ENCODE measurements around the gene SEC63. TPM values are rescaled to one million over a fixed set of nuclear protein-coding genes. Genes with fewer than 3 reads are reported as not detected.
A peak's percentile ranks its signal among the peaks of the same experiment; 100 is the strongest.
"Not testable (repeated sequence)": the region's sequence is repeated elsewhere in the genome, so short reads cannot be mapped to it uniquely, and the experiment has no call there.

The SEC63 gene
- total and polyA plus RNA-seq, 10 donors: 21.2 to 93.9 (median 53.9) TPM

GRCh38 chr6:107917451-107918375, 40.3 kb downstream of the SEC63 start:
- peaks cover 3 to 30% (median 26%) of the 10 kb centered on the region in 8 donors for H3K9me3 ChIP-seq
- intact Hi-C loops (cut with DNase I; ENCODE audit: low total_unique reads): no loop called here
- DNase-seq: no peak
- no peak overlapping the region for H3K27ac ChIP-seq
- WGBS, 5 donors: 86 to 95% (median 91%) methylated on average over 9 of the region's 9 CpGs
- H3K4me3 ChIP-seq: no peak overlapping the region
- H3K36me3 ChIP-seq: peaks cover 6 to 98% (median 52%) of the 10 kb centered on the region in 6 donors
- no peaks in the 10 kb centered on the region for H3K27me3 ChIP-seq (replicated peaks in 1 of 7)
- no peaks in the 10 kb centered on the region for H3K4me1 ChIP-seq
- no peak for TF ChIP-seq POLR2A (IDR thresholded peaks at IDR 0.05)
- no peak for TF ChIP-seq POLR2AphosphoS5 (IDR thresholded peaks at IDR 0.05)
- TF ChIP-seq, protein P1, sequence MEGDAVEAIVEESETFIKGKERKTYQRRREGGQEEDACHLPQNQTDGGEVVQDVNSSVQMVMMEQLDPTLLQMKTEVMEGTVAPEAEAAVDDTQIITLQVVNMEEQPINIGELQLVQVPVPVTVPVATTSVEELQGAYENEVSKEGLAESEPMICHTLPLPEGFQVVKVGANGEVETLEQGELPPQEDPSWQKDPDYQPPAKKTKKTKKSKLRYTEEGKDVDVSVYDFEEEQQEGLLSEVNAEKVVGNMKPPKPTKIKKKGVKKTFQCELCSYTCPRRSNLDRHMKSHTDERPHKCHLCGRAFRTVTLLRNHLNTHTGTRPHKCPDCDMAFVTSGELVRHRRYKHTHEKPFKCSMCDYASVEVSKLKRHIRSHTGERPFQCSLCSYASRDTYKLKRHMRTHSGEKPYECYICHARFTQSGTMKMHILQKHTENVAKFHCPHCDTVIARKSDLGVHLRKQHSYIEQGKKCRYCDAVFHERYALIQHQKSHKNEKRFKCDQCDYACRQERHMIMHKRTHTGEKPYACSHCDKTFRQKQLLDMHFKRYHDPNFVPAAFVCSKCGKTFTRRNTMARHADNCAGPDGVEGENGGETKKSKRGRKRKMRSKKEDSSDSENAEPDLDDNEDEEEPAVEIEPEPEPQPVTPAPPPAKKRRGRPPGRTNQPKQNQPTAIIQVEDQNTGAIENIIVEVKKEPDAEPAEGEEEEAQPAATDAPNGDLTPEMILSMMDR (IDR thresholded peaks at IDR 0.05 in 8 of 11, conservative IDR thresholded peaks at IDR 0.05 in 3 of 11): no peak

GRCh38 chr6:107916961-107917360, 41.0 kb downstream of the SEC63 start:
- intact Hi-C loops (cut with DNase I; ENCODE audit: low total_unique reads); H3K4me3 ChIP-seq; DNase-seq; H3K27ac ChIP-seq; H3K4me1 ChIP-seq; H3K27me3 ChIP-seq (replicated peaks in 1 of 7): not testable (repeated sequence)
- 92 to 99% (median 95%) methylated on average over 6 of the region's 6 CpGs for WGBS, 5 donors
- Histone ChIP-seq H3K36me3 (peaks cover 6 to 100% (median 55%) of the 10 kb centered on the region in 6 donors), H3K9me3 (peaks cover 3 to 30% (median 26%) of the 10 kb centered on the region in 8 donors)

GRCh38 chr6:107911692-107912091, 46.3 kb downstream of the SEC63 start:
- Histone ChIP-seq H3K9me3 (peaks cover 0 to 2% (median under 1%) of the 10 kb centered on the region in 8 donors), H3K4me3 (no peak overlapping the region), H3K36me3 (peaks cover 0 to 100% (median 51%) of the 10 kb centered on the region in 6 donors), H3K4me1 (no peaks in the 10 kb centered on the region), H3K27me3 (replicated peaks in 1 of 7) (no peaks in the 10 kb centered on the region), H3K27ac (no peak overlapping the region)
- intact Hi-C loops (cut with DNase I; ENCODE audit: low total_unique reads): no loop called here
- no peak for DNase-seq
- 92 to 100% (median 96%) methylated on average over 1 of the region's 1 CpG for WGBS, 5 donors
- TF ChIP-seq POLR2AphosphoS5 (IDR thresholded peaks at IDR 0.05): no peak
- TF ChIP-seq, protein P1 (IDR thresholded peaks at IDR 0.05 in 8 of 11, conservative IDR thresholded peaks at IDR 0.05 in 3 of 11): no peak
- TF ChIP-seq POLR2A (IDR thresholded peaks at IDR 0.05): no peak

DNA sequence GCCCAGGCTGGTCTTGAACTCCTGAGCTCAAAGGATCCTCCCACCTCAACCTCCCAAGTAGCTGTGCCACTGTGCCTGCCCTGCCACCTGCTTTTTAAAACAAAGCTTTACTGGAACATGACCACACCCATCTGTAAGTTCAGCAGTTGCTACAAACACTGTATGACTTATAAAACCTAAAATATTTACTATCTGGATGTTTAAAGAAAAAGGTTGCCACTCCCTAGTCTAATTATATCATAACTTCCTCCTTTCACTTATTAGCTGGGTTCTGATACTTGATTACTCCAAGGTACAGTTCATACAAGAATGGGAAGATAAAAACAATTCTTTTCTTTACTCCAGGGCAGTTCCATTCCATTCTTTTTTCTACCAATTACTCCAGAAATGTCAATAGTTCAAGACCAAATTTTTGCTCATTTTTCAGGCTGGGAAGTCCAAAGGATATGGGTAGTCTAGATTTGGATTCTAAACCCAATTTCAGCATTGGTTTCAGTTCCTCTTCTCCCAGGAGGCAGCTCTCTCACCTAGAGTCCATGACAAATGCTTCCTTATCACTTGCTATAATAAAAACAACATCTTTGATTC, 63.1 kb downstream of the SEC63 start:
- peaks cover 0 to 99% (median 51%) of the 10 kb centered on the region in 6 donors for H3K36me3 ChIP-seq
- TF ChIP-seq POLR2AphosphoS5 (IDR thresholded peaks at IDR 0.05) (no peak), POLR2A (IDR thresholded peaks at IDR 0.05) (no peak)
- TF ChIP-seq, protein P1 (IDR thresholded peaks at IDR 0.05 in 8 of 11, conservative IDR thresholded peaks at IDR 0.05 in 3 of 11): no peak
- no peak for DNase-seq
- peak overlapping the region in 5 of 8 donors; percentile 22 to 56 (median 42) for H3K27ac ChIP-seq
- H3K27me3 ChIP-seq (replicated peaks in 1 of 7): no peaks in the 10 kb centered on the region
- H3K9me3 ChIP-seq: no peaks in the 10 kb centered on the region
- peaks cover 5 to 38% (median 12%) of the 10 kb centered on the region in 6 donors for H3K4me1 ChIP-seq
- no peak overlapping the region for H3K4me3 ChIP-seq
- intact Hi-C loops (cut with DNase I; ENCODE audit: low total_unique reads): no loop called here

DNA sequence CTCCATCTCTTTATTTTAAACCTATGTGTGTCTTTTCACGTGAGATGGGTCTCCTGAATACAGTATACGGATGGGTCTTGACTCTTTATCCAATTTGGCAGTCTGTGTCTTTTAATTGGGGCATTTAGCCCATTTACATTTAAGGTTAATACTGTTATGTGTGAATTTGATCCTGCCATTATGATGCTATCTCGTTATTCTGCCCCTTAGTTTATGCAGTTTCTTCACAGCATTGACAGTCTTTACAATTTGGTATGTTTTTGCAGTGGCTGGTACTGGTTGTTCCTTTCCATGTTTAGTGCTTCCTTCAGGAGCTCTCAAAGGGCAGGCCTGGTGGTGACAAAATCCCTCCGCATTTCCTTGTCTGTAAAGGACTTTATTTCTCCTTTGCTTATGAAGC, 67.6 kb downstream of the SEC63 start:
- H3K27me3 ChIP-seq (replicated peaks in 1 of 7); H3K27ac ChIP-seq; H3K4me3 ChIP-seq; DNase-seq; intact Hi-C loops (cut with DNase I; ENCODE audit: low total_unique reads): not testable (repeated sequence)
- H3K9me3 ChIP-seq: peaks cover 0 to 12% (median 6%) of the 10 kb centered on the region in 8 donors
- WGBS, 5 donors: 97 to 100% (median 97%) methylated on average over 4 of the region's 4 CpGs
- peaks cover 2 to 29% (median 9%) of the 10 kb centered on the region in 6 donors for H3K4me1 ChIP-seq
- H3K36me3 ChIP-seq: peaks cover 0 to 67% (median 29%) of the 10 kb centered on the region in 6 donors

DNA sequence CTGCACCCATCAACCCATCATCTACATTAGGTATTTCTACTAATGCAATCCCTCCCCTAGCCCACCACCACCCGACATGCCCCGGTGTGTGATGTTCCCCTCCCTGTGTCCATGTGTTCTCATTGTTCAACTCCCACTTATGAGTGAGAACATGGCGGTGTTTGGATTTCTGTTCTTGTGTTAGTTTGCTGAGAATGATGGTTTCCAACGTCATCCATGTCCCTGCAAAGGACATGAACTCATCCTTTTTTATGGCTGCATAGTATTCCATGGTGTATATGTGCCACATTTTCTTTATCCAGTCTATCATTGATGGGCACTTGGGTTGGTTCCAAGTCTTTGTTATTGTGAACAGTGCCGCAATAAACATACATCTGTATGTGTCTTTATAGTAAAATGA, 72.1 kb downstream of the SEC63 start:
- WGBS, 5 donors: 97 to 99% (median 99%) methylated on average over 5 of the region's 5 CpGs
- Histone ChIP-seq H3K4me1 (peaks cover 0 to 15% (median 0%) of the 10 kb centered on the region in 6 donors), H3K36me3 (peaks cover 0 to 54% (median 7%) of the 10 kb centered on the region in 6 donors), H3K9me3 (peaks cover 0 to 12% (median 6%) of the 10 kb centered on the region in 8 donors)
- intact Hi-C loops (cut with DNase I; ENCODE audit: low total_unique reads); H3K4me3 ChIP-seq; DNase-seq; H3K27ac ChIP-seq; H3K27me3 ChIP-seq (replicated peaks in 1 of 7): not testable (repeated sequence)
